Measurements from ENCODE around the gene RNF44.

Gene RNF44

DNA sequence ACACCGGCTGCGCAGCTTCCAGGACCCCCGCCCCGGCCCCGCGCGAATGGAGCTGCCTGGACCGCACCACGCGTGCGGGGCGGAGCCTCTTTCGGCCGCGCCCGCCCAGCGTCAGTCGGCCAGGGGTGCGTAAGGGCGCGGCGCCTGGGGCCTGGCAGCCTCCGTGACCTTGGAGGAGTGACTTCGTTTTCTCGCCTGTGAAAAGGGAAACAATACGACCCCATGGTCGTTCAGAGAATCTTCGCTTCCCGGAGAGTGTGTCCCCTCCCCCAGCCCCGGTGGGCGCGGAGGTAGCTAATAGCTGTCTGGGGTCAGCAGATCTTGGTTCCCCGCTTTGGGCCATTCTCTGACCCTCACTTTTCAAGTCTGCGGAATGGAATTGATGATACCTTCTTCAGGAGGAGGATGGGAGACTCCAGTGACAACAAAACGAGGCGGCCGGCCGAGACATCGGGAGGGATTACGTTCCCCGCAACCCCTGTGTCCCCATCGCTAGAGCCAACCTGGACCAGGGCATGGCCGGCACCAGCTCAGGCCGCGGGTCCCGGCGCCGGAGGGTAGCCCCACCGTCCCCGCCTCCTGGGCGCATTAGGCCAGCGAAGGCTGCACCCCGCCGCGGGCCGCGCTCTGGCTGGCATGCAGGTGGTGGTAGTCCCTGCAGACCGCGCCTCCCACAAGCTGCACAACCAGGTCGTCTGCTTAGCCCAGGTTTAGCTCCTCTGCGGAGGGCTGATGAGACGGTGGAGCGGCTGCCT is 6.4 kb upstream of the RNF44 start:
- H3K27ac ChIP-seq = peak overlapping the region; percentile 95
- TF ChIP-seq, protein P1, sequence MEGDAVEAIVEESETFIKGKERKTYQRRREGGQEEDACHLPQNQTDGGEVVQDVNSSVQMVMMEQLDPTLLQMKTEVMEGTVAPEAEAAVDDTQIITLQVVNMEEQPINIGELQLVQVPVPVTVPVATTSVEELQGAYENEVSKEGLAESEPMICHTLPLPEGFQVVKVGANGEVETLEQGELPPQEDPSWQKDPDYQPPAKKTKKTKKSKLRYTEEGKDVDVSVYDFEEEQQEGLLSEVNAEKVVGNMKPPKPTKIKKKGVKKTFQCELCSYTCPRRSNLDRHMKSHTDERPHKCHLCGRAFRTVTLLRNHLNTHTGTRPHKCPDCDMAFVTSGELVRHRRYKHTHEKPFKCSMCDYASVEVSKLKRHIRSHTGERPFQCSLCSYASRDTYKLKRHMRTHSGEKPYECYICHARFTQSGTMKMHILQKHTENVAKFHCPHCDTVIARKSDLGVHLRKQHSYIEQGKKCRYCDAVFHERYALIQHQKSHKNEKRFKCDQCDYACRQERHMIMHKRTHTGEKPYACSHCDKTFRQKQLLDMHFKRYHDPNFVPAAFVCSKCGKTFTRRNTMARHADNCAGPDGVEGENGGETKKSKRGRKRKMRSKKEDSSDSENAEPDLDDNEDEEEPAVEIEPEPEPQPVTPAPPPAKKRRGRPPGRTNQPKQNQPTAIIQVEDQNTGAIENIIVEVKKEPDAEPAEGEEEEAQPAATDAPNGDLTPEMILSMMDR (conservative IDR thresholded peaks at IDR 0.05) = no peak

DNA sequence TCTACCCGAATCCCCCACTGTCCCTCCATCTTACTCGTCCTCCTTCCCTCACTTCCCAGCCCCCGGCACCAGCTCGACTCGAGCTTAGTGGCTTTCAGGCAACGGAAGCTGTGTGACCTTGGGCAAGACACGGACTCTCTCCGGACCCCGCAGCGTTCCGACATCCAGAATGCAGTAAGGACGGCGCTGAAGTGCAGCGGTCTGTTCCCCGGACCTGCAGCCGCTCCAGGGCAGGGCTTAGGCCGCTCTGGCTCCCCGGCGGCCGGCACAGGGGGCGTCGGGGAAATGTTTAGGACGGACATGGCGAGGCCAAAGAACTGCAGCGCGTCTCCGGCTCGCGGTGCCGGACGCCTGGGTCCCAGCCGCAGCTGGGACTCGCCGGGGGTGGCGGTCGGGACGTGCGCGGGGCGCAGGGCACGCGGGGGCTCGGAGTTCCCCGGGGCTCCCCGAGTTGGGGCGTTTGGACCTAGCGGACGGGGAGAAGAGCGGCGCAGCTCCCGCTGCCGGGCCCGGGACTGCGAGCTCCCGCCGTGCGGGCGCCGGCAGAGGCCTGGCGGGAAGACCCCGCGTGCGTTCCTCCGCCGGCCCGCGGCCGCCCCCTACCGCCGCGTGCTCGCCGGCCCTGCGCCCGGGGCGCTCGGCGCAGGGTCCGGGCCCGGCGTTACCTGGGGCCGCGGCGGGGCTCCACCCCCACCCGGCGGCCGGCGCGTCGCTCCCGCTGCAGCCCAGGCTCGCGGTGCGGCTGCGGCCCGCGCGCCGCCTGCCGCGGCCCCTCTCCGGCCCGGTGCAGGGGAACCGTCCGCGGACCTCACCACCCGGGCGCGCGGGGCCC is 5.6 kb upstream of the RNF44 start:
- TF ChIP-seq, protein P1 (conservative IDR thresholded peaks at IDR 0.05) = peak; percentile 80

DNA sequence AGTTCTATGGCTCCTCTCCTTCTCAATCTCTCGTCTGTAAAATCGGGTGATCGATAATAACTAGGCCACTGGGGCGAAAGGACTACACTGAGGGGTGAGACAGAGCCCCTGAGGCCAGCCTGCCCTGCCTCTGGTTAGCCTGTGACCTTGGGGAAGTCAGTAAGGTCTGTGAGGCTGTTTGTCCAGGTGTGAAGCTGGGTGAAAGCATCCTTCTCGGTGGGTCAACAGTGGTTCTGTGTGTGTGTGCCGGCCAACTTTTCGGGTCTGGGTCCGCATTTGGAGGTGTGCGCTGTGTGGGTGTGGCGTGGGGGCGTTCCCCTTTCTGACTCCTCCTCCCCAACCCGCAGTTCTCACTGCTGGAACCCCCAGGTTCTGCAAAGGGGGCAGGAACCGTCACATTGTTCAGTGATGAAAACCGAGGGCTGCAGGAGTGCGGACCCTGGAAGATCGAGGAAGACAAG is 5.0 kb upstream of the RNF44 start:
- TF ChIP-seq, protein P1 (conservative IDR thresholded peaks at IDR 0.05) = no peak
- peak overlapping the region; percentile 95 for H3K27ac ChIP-seq

More for the DNA sequence above, 5.6 kb upstream of the RNF44 start:
- peak overlapping the region; percentile 95 for H3K27ac ChIP-seq

DNA sequence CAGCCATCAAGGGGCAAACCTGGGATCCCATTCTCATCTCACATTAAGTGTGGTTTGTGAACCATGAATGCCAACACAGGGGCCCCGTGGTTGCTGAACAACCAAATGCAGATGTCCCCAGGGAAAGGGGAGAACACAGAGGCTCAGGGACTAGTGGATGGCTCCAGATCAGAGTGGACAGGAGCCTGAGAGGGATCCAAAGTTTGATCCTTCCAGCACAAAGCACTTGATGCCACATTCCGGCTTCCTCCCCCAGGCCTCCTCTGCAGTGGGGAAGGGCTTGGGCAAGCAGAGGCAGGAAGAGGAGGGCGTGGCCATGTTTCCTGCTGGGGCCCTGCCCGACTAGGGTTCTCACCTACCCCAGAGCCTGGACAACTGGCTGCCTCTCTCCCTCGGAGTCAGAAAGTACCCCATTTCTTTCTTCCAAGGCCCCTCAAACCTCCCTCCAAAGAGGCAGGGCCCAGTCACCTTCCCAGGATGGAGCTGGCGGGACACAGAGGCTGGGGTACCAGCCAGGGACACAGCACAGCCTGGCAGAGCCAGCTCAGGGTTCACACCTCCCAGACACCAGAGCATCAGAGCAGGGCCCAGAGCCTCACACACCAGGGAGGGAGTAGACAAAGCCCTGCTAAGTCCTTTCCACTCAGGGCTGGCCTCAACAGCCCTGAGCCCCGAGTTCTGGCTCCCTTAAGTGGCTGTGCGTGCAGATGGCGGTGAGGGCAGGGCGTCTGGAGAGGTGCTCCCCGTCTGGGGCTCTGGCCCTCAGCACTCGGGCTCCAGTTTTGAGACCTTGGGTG is 4.3 kb upstream of the RNF44 start:
- TF ChIP-seq, protein P1 (conservative IDR thresholded peaks at IDR 0.05) = no peak
- H3K27ac ChIP-seq = peak overlapping the region; percentile 95

DNA sequence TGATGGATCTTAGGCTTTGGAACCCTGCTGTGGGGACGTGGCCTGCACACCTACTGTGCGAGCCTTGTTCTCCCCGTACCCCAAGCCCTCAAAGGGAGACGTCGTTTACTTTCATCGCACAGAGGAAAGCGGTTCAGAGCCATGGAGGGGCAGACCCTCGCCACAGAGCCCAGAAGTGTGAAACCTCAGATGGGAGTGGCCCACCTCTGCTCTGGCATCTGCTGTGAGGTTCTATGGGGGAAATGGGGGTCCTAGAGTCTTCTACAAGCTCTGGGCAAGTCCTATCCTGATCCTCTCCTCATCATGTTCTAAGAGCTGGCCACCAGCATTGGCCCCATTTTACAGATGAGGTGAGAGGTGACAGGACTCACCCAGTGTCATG is 3.7 kb upstream of the RNF44 start:
- TF ChIP-seq, protein P1 (conservative IDR thresholded peaks at IDR 0.05) = no peak
- H3K27ac ChIP-seq = peak overlapping the region; percentile 95

DNA sequence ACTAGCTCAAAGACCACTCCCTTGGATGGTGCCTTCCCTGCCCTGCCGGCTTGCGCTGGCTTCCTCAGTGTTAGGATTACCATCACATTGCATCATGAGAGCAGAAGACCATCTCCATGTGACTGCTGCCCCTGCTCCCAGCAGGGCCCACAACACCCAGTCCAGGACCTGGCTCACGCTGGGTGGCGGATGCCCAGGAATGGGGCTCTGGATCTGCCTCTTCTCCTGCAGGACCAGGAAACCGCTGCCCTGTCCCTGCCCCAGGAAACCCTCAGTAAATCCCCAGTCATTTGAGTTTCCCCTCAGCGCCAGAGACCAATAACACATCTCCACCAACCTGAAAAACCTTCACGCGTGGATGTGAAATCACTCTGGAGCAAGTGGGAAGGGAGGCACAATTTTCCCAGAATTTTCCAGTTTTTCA is 3.3 kb upstream of the RNF44 start:
- peak overlapping the region; percentile 95; the same call in 1 of the 2 replicates for H3K27ac ChIP-seq
- TF ChIP-seq, protein P1 (conservative IDR thresholded peaks at IDR 0.05) = no peak
